Measurements from ENCODE around the gene TENM4. TPM values are rescaled to one million over a fixed set of nuclear protein-coding genes. Genes with fewer than 3 reads are reported as not detected.

TENM4 gene
- total RNA-seq, 1 donor from 2014 or later = 11.9 TPM

DNA sequence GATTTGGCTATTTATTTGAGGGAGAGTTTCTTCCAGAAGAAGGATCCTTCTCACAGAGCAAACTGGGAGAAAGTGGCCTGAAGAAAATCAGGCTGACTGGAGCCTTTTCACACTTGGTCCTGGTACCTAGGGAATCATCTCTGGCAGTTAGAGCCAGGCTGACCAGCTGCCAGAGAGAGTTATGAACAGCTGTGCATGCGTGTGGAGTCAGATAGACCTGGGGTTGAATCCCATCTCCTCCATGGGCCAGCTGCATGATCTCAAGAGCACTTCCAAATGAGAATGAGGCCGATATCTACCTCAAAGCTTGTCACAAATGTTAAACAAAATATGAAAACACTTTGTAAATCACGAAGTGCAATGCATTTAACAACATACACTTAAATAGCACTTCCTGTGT lies 390.0 kb downstream of the TENM4 start:
- H3K4me3 ChIP-seq = no peak overlapping the region
- no peaks in the 10 kb centered on the region for H3K9me3 ChIP-seq
- intact Hi-C loops (cut with DNase I) = no loop called here
- H3K27me3 ChIP-seq = no peaks in the 10 kb centered on the region
- H3K4me1 ChIP-seq = no peaks in the 10 kb centered on the region
- no peaks in the 10 kb centered on the region for H3K36me3 ChIP-seq
- no peak for DNase-seq (ENCODE audit: low spot score in 2 of 2)
- TF ChIP-seq, protein P1, sequence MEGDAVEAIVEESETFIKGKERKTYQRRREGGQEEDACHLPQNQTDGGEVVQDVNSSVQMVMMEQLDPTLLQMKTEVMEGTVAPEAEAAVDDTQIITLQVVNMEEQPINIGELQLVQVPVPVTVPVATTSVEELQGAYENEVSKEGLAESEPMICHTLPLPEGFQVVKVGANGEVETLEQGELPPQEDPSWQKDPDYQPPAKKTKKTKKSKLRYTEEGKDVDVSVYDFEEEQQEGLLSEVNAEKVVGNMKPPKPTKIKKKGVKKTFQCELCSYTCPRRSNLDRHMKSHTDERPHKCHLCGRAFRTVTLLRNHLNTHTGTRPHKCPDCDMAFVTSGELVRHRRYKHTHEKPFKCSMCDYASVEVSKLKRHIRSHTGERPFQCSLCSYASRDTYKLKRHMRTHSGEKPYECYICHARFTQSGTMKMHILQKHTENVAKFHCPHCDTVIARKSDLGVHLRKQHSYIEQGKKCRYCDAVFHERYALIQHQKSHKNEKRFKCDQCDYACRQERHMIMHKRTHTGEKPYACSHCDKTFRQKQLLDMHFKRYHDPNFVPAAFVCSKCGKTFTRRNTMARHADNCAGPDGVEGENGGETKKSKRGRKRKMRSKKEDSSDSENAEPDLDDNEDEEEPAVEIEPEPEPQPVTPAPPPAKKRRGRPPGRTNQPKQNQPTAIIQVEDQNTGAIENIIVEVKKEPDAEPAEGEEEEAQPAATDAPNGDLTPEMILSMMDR (IDR thresholded peaks at IDR 0.05) = no peak
- H3K27ac ChIP-seq = no peak overlapping the region

GRCh38 chr11:79049741-79050179 lies 391.1 kb downstream of the TENM4 start:
- Histone ChIP-seq H3K27me3 (no peaks in the 10 kb centered on the region), H3K36me3 (no peaks in the 10 kb centered on the region), H3K27ac (no peak overlapping the region), H3K4me1 (no peaks in the 10 kb centered on the region), H3K9me3 (no peaks in the 10 kb centered on the region), H3K4me3 (no peak overlapping the region)
- intact Hi-C loops (cut with DNase I) = no loop called here
- TF ChIP-seq, protein P1 (IDR thresholded peaks at IDR 0.05) = no peak
- DNase-seq (ENCODE audit: low spot score in 2 of 2) = no peak

GRCh38 chr11:79047980-79048379 lies 392.9 kb downstream of the TENM4 start:
- no peaks in the 10 kb centered on the region for H3K4me1 ChIP-seq
- DNase-seq (ENCODE audit: low spot score in 2 of 2) = no peak
- TF ChIP-seq, protein P1 (IDR thresholded peaks at IDR 0.05) = no peak
- H3K36me3 ChIP-seq = no peaks in the 10 kb centered on the region
- no peaks in the 10 kb centered on the region for H3K9me3 ChIP-seq
- no peaks in the 10 kb centered on the region for H3K27me3 ChIP-seq
- no peak overlapping the region for H3K27ac ChIP-seq
- H3K4me3 ChIP-seq = no peak overlapping the region
- intact Hi-C loops (cut with DNase I) = no loop called here

DNA sequence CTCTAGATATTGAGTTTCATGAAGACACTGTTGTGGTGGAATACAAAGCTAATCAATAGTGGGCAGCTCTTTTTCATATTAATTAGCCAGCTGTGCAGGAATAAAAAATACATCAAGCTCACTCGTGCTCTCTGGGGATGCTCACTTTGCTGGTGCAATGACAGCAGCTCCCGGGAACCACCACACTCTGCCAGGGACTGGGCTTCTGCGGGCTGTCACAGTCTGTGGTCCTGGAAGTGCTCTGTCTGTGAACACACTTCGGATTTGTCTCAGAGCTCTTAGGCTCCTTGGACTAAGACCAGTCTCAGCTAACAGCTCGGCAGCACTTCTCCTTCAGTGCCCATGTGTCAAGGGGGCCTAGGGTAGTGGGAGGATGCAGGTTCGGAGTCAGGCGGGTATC lies 393.5 kb downstream of the TENM4 start:
- H3K36me3 ChIP-seq = no peaks in the 10 kb centered on the region

DNA sequence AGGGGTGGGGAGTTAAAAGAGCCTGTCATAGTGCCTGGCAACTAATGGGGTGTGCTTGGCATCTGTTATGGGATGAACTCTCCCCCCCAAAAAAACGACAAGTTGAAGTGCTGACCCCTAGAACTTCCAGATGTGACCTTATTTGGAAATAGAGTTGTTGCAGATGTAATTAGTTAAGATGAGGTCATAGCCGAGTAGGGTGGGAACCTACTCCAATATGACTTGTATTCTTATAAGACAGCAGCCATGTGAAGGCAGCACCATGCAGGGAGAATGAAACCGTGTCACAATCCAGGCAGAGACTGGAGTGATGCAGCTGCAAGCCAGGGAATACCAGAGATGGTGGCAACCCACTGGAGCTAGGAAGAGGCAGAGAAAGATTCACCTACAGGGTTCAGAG lies 394.5 kb downstream of the TENM4 start:
- H3K9me3 ChIP-seq = no peaks in the 10 kb centered on the region
- H3K27ac ChIP-seq = no peak overlapping the region
- H3K4me1 ChIP-seq = no peaks in the 10 kb centered on the region
- TF ChIP-seq, protein P1 (IDR thresholded peaks at IDR 0.05) = no peak
- H3K4me3 ChIP-seq = no peak overlapping the region
- DNase-seq (ENCODE audit: low spot score in 2 of 2) = no peak
- intact Hi-C loops (cut with DNase I) = no loop called here
- H3K27me3 ChIP-seq = no peaks in the 10 kb centered on the region
- H3K36me3 ChIP-seq = no peaks in the 10 kb centered on the region

More for the DNA sequence above, 393.5 kb downstream of the TENM4 start:
- Histone ChIP-seq H3K4me3 (no peak overlapping the region), H3K9me3 (no peaks in the 10 kb centered on the region), H3K27me3 (no peaks in the 10 kb centered on the region), H3K4me1 (no peaks in the 10 kb centered on the region), H3K27ac (no peak overlapping the region)
- DNase-seq (ENCODE audit: low spot score in 2 of 2) = no peak
- intact Hi-C loops (cut with DNase I) = no loop called here
- TF ChIP-seq, protein P1 (IDR thresholded peaks at IDR 0.05) = no peak

GRCh38 chr11:79045800-79046304 lies 395.0 kb downstream of the TENM4 start:
- Histone ChIP-seq H3K36me3 (no peaks in the 10 kb centered on the region), H3K4me1 (no peaks in the 10 kb centered on the region), H3K27ac (no peak overlapping the region), H3K4me3 (no peak overlapping the region), H3K9me3 (no peaks in the 10 kb centered on the region), H3K27me3 (no peaks in the 10 kb centered on the region)
- DNase-seq (ENCODE audit: low spot score in 2 of 2) = no peak
- intact Hi-C loops (cut with DNase I) = no loop called here
- TF ChIP-seq, protein P1 (IDR thresholded peaks at IDR 0.05) = no peak
